GM23338 (cell line): Measurements from ENCODE around the gene UBE2I.

Experiments used
- ETS1 ChIP-seq: IDR thresholded peaks from 2 replicates; pipeline ENCODE4 v1.6.1; 2016; ENCODE audit warnings: antibody characterized with exemption
- EZH2 ChIP-seq: fragments of 200-600 bp; sonication (generic); IDR thresholded peaks from one replicate; pipeline ENCODE4 v1.8.0; 2017; ENCODE audit warnings: antibody characterized with exemption, mild to moderate bottlenecking, low read depth; ENCODE audit not compliant: unreplicated experiment
- EZH2phosphoT487 ChIP-seq: fragments of 200-600 bp; sonication (generic); IDR thresholded peaks from one replicate; pipeline ENCODE4 v1.8.1; 2018; ENCODE audit warnings: antibody characterized with exemption; ENCODE audit not compliant: unreplicated experiment
- JUNB ChIP-seq: IDR thresholded peaks from one replicate; pipeline ENCODE4 v1.6.1; 2016; ENCODE audit warnings: antibody characterized with exemption; ENCODE audit not compliant: unreplicated experiment
- NANOG ChIP-seq: IDR thresholded peaks from 2 replicates; pipeline ENCODE4 v1.6.1; 2016; ENCODE audit warnings: antibody characterized with exemption, borderline replicate concordance
- POLR2AphosphoS5 ChIP-seq: IDR thresholded peaks from 2 replicates; pipeline ENCODE4 v1.6.1; 2016; ENCODE audit warnings: antibody characterized with exemption, low read depth
- STAT1 ChIP-seq: IDR thresholded peaks from one replicate; pipeline ENCODE4 v1.6.1; 2016; ENCODE audit warnings: antibody characterized with exemption; ENCODE audit not compliant: unreplicated experiment
- TF ChIP-seq, protein P1 (sequence below), 2 experiments: fragments of 200-600 bp in 1 of 2; sonication (generic) in 1 of 2; conservative IDR thresholded peaks; 2 replicates each; pipeline versions ENCODE4 v1.5.1 to v1.6.1; 2016 to 2017; ENCODE audit warnings: antibody characterized with exemption in 2 of 2, low read depth in 2 of 2, mild to moderate bottlenecking in 2 of 2, moderate library complexity in 1 of 2
- TF ChIP-seq, protein P2 (sequence below): IDR thresholded peaks from one replicate; pipeline ENCODE4 v1.6.1; 2018; ENCODE audit warnings: antibody characterized with exemption; ENCODE audit not compliant: unreplicated experiment

GRCh38 chr16:1366712-1367299, 57.4 kb downstream of the UBE2I start:
- TF ChIP-seq, protein P1, sequence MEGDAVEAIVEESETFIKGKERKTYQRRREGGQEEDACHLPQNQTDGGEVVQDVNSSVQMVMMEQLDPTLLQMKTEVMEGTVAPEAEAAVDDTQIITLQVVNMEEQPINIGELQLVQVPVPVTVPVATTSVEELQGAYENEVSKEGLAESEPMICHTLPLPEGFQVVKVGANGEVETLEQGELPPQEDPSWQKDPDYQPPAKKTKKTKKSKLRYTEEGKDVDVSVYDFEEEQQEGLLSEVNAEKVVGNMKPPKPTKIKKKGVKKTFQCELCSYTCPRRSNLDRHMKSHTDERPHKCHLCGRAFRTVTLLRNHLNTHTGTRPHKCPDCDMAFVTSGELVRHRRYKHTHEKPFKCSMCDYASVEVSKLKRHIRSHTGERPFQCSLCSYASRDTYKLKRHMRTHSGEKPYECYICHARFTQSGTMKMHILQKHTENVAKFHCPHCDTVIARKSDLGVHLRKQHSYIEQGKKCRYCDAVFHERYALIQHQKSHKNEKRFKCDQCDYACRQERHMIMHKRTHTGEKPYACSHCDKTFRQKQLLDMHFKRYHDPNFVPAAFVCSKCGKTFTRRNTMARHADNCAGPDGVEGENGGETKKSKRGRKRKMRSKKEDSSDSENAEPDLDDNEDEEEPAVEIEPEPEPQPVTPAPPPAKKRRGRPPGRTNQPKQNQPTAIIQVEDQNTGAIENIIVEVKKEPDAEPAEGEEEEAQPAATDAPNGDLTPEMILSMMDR (conservative IDR thresholded peaks at IDR 0.05; ENCODE audit: low read depth in 2 of 2), result 0 out of 4 replicates have a peak, but pooled peaks of 1 of the 2 experiments have one; percentile 10
- TF ChIP-seq EZH2, result no peak
- no peak for TF ChIP-seq NANOG
- TF ChIP-seq POLR2AphosphoS5, result no peak
- TF ChIP-seq STAT1, result no peak
- no peak for TF ChIP-seq JUNB
- no peak for TF ChIP-seq EZH2phosphoT487
- TF ChIP-seq, protein P2, sequence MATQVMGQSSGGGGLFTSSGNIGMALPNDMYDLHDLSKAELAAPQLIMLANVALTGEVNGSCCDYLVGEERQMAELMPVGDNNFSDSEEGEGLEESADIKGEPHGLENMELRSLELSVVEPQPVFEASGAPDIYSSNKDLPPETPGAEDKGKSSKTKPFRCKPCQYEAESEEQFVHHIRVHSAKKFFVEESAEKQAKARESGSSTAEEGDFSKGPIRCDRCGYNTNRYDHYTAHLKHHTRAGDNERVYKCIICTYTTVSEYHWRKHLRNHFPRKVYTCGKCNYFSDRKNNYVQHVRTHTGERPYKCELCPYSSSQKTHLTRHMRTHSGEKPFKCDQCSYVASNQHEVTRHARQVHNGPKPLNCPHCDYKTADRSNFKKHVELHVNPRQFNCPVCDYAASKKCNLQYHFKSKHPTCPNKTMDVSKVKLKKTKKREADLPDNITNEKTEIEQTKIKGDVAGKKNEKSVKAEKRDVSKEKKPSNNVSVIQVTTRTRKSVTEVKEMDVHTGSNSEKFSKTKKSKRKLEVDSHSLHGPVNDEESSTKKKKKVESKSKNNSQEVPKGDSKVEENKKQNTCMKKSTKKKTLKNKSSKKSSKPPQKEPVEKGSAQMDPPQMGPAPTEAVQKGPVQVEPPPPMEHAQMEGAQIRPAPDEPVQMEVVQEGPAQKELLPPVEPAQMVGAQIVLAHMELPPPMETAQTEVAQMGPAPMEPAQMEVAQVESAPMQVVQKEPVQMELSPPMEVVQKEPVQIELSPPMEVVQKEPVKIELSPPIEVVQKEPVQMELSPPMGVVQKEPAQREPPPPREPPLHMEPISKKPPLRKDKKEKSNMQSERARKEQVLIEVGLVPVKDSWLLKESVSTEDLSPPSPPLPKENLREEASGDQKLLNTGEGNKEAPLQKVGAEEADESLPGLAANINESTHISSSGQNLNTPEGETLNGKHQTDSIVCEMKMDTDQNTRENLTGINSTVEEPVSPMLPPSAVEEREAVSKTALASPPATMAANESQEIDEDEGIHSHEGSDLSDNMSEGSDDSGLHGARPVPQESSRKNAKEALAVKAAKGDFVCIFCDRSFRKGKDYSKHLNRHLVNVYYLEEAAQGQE, result no peak
- no peak for TF ChIP-seq ETS1
